RKO (cell line): ENCODE data around the gene NELFA.
A peak's percentile ranks its signal among the peaks of the same experiment; 100 is the strongest.

Source experiments
- DNase-seq: peaks from one replicate; pipeline ENCODE4 v3.0.0-alpha.2; 2016; ENCODE audit warnings: low spot score

Gene NELFA

DNA sequence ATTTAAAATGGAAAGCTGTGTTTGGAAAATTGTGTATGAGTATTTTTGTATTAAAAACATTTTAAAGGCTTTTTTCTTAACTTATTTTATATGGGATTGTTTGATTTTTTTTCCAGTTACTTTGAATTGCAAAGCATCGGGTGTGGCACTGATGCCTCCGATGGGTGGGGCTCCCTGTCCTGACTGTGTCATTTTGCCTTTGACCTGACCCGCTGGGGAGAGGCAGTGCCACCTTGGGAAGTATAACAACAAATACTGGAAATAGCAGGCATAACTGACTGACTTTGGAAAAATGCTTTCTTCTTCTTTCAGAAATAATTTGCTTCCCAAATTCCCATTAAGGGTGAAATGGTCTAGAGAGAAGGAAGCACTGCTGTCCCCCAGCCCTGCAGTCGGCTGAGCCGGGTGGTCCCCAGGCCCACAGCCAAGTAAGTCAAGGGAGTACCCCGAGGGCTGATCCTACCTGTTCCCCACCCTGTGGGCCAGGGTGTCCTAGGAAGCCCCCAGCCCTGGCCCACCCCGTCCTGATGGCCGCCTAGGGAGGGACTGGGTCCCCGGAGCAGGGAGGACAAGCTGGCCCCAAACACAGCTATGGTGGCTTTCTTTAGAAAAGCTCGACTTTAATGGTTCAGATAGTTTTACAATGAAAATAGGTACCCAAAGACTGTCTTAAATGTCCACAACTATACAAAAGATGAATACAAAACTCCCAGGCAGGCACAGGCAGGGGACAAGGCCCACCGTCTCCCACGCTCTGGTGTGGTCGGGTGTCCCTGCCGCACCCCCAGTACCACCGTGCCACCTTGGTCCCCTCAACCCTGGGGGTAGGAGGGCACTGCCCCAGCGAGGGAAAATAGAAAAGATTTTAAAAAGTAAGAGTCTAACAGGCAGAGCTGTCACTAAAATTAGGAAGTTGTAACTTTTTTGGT lies 26.4 kb downstream of the NELFA start:
- no peak for DNase-seq

DNA sequence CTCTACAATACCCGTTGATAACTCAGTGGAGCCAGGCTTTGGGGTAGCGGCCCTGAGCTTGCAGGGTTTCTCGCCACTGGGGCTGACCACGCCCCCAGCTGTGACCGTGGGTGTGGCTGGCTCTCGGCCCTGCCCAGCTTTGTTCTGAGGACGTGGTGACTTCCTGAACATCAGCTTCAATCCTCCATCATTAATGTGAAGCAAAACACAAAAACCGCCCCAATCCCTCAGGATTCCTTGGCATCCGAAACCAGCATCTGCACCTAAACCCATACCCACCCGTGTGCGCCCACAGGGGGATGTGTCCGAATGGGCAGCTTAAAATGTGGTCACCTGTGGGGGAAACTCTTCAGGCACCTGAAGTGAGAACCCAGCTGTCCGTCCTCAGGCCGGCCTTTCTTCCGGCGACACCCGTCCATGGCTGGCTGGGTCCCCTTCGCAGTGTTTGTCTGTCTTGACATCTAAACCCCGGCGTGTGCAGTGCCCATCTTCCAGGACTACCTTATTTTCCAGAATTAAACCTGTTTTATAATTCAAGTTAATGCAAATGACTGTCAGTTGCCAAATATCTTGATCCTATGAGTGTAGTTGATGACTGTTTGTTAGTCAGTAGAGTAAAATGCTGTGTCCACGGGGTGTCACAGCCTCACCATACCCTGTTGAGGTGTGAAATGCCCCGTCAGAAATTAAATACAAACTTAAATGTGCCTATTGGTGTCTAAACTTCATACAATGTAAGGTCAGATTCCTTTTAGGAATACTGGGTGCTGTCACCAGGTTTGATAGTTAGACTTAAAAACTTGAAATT lies 27.3 kb downstream of the NELFA start:
- DNase-seq, result peak; percentile 52

DNA sequence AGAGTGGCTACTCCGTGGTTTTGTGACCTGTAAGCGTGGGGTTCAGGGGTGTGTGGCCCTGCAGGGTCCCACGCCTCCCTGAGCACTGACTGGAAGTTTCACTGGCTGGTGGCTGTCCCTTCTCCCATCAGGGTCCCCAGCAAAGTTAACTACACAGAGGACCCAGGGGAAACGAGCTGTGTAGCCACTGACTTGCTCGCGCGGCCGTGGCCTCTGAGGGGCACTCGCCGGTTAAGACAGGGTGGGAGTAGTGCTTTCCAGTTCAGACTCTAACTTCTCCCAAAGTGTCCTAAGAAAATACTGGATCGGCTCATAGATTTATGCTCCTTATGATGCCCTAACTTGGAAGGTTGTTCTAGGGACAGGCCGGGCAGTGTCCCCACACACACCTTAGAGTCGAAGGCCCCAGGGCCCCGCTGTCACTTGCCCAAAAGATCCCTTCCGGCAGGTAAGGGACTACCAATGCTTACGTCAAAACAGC lies 28.2 kb downstream of the NELFA start:
- no peak for DNase-seq

DNA sequence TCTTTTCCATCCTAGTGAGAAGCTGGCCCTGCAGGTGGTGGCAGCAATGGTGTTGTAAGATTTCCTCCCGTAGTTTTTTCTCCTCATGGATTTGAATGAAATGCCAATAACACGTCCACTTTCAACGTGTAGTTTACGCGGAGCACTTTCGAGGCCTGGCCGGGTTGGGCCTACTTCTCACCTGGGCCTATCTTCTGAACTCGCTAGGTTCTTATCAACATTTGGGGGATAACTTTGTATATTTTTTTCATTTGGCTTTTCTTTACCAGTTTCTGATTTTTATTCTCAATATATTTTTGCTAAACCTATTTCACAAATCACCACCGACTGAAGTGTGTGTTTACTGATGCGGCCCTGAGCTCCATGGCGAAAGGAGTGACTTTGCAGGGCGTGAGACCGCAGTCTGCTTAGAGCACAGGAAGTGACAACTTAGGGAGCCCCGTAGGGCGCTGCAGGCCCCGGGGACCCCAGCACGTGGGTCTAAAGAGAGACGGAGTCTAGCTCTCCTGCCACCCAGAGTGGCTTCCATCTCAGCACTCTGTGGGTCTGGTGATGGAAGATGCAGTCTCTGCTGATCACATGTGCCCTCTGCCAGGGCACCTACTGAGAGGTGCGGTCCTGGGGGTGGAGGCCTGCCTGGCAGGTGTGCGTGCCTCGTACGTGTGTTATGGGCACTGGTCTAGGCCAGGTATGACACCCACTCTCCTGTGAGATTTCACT lies 29.1 kb downstream of the NELFA start:
- no peak for DNase-seq

DNA sequence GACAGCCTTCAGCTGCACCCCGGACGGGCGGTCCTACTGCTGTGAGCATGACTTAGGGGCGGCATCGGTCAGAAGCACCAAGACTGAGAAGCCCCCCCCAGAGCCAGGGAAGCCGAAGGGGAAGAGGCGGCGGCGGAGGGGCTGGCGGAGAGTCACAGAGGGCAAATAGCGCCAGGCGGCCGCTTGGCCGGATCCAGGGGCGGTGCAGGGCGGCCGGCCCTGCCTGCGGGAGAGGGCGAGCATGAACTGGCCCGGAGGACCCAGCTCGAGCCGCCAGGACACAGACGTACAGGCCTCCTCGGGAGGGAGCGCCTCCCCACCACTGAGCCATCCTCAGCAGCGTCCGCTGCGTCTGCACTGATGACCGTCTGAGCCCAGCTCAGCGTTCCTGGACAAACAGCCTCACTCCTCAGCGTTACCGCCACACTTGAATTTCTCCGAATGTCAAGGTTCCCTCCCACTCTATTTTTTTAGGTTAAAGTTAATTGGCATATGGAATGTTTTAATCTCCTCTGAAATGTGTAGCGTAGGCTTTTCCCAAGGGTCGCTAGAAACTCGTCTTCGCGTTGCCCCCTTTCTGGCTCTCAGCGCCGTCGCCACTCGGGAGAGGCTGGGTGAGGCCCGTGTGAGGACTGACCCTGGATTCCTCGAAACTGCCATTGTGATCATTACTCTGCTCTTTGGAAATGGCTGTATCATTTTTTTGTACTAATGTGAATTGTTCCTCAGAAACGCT lies 29.9 kb downstream of the NELFA start:
- DNase-seq, result no peak

DNA sequence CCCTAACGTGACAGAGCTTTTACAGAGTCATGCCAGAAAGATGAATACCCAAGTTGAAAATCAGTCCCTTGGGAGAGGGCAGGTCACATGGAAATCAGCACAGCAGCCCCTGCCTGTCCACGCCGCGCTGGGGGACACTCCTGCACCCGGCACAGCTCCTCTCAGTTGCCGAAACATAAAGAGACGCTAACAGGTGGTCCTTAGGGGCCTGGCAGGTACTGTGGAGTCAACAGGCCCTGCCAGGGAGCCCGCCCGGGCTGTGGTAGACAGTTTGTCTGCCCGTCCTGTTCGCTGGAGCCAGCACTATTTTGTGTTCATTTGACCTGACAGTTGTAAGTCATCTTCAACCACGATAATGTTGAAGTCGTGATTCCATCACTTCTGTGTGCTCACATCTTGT lies 30.5 kb downstream of the NELFA start:
- no peak for DNase-seq

DNA sequence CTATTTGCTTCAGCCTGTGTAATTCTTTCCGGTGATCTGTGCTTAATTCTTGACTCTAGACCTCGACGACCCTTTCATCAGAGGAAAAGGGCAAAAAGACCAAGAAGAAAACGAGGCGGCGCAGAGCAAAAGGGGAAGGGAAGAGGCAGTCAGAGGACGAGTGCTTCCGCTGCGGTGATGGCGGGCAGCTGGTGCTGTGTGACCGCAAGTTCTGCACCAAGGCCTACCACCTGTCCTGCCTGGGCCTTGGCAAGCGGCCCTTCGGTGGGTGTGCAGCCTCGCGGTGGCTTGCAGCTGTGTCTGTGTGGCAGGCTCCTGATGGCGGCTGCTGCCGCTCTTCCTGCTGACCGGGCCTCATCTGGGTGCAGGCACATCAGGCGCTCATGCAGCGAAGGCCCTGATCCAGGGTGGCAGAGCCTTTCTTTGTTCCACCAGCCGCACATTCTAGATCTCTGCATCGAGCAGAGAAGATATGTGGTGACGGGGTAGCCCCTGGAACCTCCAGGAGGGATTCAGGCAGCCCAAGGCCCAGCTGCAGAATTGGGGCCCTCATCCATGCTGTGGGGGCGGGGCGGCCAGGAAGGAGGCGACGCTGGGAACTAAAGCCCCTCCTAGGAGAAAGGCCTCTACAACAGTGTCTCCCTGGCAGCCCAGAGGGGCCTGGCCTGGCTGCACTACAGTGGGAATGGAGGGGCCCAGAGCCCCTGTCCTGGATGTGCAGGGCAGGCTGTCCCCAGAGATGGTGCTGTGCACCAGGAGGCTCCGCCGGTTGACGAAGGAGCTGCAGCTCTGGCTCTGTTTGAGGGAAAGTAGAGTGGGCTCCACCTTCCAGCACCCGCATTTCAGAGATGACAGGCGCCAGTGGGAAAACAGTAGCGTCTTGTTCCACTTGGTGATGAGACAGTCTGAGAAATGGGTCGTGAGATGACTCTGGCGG lies 32.1 kb downstream of the NELFA start:
- no peak for DNase-seq

DNA sequence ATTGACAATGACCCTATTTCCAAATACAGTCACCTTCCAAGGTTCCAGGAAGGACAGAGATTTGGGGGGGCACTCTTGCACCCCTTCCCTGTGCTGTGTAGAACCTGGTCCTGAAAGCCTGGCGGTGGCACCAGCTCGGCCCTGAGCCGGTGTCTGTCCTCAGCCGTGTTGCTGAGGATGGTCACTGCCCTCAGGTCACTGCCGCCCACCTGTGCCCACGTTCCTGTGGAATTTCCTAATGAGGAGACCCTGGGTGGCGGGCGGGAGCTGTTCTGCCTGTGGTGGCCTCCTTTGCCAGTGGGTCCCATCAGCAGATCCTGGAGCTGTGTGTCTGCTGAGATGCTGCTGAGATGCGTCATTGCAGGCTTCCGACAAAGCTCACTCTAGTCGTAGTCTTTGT lies 32.9 kb downstream of the NELFA start:
- DNase-seq, result no peak

DNA sequence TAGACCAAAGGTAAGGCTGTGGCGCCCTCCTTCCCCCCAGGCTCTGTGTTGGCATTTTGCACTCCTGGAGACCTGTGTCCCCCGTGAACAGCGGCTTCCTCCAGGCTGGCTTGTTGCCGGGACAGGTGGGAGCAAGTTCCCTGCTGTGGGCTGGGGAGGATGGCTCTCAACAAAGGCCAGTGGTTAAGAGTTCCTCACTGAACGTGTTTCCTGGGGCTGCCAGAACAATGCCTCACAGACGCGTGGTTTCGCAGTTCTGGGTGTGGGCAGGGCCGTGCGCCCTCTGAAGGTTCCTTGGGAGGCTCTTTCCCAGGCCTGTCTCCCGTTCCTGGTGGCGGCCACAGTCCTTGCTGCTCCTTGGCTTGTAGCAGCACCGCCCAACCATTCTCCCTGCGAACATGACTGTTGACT lies 33.4 kb downstream of the NELFA start:
- no peak for DNase-seq

DNA sequence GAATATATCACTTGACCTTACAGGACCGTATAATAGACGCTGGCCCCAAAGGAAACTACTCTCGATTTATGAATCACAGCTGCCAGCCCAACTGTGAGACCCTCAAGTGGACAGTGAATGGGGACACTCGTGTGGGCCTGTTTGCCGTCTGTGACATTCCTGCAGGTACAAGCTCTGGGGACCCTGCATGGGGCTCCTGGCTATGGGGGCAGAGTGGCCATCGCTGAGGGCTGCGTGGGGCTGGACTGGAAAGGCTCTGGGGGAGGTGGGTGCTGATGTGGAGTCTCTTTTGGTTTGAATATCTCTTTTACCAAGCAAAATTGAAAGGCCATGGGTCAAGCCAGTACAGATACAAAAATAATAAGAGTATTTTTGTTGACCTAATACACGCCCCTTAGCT lies 33.9 kb downstream of the NELFA start:
- no peak for DNase-seq

DNA sequence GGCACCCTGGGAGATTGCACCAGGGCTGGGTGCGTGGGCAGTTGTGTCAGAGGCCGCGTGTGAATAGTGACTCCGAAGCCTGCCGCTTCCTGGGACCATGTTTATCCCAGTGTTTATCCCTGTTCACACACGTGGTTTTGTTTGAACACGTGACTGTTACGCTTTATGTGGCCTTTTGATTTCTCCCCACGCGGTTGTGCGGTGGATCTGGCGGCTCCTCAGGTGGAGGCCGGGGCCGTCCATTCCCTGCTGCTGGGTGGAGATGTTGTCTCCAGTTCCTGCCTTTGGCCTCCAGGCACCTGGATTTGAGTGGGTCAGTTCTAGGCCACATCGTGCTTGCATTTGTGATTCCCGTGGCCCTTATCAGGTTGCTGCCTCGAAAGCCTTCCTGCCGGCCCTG lies 35.1 kb downstream of the NELFA start:
- DNase-seq, result no peak

DNA sequence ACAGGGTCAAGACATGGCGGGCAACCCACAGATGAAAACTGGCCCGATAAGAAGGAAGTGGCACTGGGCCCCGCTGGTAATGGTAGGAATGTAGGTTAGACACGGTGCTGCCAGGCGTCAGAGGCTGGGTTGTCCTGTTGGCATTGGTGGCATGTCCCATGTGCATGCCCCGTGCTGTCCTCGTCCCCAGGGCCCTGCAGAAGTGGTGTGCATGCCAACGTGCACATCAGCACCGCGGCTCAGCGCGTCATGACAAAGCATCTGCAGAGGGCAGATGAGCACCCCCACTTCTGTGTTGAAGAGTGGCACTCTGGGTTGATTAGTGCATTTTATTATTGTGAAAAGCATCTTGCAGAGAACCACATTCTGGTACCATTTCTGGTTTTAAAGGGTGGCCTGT lies 35.6 kb downstream of the NELFA start:
- no peak for DNase-seq

DNA sequence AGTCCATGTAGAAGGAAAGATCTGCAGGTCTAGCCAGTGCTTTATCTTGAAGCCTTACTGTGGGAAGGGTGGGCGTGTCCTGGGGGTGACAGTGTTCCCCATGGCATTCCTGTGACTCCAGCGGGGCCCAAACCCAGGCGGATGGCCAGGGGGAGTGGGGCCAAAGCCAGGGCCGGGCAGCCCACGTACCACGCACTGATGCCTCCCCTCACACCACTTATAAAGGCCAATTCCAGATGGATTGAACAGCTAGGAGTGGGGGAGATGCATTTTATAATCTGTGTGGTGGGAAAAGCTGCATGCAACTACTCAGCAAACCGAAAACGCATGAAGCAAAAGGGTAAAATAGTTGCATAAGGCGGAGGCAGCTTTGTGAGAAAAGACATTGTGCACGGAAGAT lies 36.4 kb downstream of the NELFA start:
- no peak for DNase-seq

DNA sequence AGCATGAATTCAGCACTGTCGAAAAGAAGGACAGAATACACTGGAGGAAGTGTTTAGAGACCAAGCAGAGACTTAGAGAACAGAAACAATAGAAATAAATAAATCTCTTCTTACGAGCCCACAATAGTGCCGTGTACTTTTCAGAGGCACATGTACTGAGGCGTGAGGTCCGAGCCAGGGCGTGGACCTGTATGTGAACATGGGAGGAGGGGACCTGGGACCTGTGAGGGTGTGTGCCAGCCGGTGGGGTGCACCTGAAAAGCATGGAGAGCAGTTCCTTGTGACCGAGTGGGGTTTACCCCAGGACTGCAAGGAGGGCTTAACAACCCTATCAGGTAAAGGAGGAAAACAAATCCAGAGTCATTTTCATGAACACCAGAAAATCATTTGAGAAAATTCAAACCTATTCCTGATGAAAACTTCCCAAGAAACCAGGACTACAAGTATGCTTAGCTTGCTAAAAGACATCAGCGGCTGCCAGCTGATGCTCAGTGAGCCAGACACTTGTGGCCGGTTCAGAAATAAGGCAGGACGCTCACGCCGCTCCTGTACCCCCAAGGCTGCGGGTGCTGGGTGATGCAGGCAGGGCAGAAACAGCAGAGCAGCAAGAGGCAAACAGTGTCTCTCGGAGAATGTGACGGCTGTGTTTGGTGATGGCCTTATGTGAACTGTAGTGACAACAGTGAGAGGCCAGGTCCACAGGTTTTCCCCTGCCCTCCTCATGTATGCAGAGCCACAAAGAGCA lies 37.1 kb downstream of the NELFA start:
- DNase-seq, result no peak

DNA sequence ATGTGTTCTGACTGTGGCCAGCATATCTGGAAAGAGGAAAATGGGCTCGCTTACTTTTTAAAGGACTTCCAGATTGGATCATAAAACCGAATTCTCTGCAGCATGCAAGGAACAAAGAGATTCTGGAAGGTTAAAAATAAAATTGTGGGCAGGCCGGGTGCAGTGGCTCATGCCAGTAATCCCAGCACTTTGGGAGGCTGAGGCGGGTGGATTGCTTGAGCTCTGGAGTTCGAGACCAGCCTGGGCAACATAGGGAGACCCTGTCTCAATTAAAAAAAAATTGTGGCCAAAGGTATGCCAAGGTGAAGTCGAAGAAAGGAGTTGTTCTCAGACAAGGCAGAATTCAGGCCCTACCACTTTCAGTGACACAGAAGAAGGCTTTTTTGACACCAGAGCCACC lies 37.8 kb downstream of the NELFA start:
- no peak for DNase-seq

DNA sequence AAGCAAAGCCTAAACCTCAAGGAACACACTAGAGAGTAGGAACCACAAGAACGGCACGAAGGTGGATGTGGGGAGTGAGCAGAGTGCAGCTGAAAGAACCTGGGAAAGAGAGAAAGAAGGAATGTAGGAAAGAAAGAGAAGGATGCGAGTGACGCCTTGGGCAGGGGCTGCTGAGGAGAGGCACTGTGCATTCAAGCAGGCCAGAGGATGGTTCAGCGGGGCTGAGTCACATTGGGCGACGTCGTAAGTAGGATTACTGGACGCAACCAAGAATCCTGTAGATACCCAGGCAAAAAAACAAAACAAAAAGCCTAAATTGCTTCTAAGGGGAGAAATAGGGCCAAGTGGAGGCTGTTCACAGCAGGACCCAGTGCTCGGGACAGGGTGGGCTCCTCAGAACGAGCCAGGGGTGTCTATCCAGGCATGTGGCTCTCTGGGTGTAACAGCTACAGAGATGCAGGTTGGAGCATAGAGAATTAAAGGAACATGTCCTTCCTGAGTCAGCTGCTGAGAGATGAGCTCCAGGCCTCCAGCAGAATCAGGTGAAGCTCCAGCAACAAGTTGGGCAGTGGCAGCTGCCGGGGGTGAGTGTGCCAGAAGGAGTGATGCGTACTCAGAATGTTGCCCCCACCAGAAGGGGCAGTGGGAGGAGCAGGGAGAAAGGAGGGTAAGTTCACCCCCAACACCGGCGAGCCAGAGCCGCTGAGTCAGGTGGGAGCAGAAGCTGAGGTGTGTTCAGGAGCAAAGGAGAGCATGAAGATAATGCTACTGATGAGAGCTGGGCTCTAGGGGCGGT lies 38.6 kb downstream of the NELFA start:
- no peak for DNase-seq

DNA sequence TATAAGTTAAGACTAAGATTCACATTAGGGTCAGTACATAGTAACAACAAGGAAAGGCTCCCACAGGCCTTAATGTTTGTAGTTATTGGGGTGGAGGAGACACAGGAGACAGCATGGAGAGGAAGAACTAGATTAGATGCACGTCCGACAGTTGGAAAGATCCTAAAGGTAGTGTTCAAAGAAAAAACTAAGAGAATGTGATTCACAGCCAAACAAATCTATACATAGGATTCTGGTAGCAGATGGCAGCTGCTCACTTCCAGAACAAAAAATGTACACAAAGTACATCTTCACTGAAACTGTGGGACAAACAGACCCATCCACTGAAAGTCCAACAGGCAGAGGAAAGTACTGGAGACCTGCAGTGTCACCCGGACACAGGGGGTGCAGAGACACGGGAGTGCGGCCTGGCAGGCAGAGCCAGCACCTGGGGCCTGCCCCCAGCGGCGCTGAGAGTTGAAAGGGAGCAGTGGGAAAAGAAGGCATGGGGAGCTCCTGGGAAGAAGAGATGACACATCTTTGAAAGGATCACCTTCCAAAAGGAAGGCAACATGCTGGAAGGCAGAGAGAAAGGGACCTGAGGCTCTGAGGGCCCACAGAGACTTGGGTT lies 40.0 kb downstream of the NELFA start:
- no peak for DNase-seq

DNA sequence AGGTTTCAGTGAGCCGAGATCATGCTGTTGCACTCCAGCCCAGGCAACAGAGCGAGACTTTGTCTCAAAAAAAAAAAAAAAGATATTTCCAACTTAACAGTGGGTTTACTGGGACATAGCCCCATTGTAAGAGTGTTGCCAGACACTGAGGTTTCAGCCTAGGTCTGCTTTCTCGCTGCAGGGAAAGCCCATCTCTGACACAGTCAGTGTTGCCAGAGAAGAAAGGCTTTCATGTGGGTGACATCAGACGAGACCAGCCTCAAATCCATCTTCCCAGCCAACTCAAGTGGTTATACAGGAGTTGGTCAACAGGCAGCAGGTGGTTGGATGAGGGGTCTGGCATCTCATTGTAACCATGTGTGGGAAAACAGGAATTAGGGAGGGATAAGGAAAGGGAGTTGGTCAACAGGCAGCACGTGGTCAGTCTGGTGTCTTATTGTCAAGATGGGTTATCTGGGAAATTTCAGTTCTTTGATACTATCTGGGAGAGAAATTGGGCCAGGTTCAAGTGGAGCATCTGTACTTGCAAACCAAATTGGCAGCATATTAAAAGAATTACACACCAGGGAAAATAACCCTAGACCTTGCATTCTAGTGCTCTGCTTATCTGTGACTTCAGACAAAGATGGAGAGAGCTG lies 41.1 kb downstream of the NELFA start:
- no peak for DNase-seq
